Fibroblast of skin of abdomen (primary cell): ENCODE measurements around the gene MGMT.

Source experiments
- DNase-seq: peaks from one replicate; pipeline ENCODE4 v3.0.0-alpha.2; 2013

The MGMT gene

DNA sequence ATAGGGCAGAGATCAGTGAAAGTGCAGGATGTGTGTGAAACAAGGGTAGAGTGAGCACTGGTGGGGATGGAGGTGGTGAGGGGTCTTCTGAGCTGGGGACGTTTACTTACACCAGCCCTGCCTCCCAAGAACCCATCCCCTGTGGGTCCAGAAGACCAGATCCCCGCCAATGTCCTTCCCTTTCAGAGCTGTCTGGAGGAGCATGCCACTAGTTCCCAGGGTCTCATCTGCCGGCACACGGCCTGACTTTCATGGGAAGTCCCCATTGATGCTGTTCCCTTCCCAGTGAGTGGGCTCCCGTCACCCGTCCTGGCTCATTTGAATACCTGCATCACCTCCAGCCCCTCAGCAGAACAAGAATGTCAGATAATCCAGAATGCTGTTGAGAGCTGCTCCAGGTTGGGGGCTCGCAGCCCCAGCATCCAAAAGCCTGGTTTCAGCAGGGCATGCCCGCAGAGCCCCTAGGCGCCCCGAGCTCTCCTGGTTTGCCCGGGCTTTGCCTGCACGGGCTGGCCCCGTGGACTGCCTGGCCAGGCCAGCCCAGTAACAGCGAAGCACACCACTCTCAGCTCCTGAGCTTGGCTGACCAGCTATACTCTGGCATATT lies 246.7 kb downstream of the MGMT start:
- no peak for DNase-seq

DNA sequence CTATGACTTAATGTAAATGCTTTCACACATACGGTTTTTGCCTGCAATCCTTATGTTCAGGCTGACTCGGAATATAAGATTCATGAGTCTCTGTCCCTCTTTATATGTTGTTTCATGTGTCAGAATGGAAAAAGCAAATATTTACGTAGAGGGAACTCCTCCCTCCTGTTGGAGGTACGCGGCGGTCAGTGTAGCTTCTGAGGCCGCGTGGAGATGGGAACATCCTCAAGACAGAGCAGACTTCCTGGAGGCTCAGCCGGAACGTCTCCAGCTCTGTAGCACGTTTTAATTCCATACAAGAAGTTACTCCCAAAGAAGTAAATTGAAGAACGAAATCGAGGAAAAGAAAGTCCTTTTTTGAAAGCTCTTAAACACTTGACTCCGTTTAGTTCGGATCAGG lies 248.8 kb downstream of the MGMT start:
- no peak for DNase-seq

DNA sequence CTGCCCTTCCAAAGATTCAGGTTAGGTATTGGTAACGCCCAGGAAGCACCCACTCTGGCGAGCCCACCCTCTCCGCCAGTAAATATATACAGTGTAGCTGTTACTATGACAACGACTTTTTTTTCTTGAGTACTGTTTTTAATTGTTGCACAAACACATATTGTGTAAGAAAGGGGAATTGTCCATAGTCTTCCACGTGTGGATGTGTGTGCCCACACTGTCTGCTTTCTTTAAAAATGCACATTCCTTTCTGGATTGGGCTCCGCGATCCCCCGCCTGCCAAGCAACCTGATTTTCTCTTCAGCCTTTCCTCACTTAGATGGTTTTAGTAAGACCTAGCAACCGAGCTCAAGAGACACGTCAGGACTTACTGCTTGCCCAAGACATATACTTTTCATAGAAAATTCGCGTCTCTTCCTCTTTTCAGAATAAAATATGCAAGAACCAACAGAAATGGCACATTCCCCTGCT lies 249.2 kb downstream of the MGMT start:
- DNase-seq: no peak

DNA sequence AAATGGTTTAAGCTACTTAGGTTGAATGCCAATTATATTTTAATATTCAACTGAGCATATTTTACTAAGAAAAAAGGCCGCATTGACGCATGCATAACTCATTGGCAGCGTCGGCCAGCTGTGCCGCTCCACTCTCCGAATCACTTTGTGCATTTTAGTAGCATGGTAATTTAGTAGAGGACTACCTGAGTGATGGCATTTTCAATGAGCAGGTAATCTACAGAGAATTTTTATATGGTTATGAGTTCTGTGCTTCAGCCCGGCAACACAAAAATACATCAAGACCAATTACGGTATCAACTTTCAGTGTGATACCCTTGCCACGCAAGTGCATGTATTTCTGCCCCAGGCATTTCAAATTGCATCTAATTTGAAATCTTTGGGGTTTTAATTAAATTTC lies 249.8 kb downstream of the MGMT start:
- DNase-seq: no peak

DNA sequence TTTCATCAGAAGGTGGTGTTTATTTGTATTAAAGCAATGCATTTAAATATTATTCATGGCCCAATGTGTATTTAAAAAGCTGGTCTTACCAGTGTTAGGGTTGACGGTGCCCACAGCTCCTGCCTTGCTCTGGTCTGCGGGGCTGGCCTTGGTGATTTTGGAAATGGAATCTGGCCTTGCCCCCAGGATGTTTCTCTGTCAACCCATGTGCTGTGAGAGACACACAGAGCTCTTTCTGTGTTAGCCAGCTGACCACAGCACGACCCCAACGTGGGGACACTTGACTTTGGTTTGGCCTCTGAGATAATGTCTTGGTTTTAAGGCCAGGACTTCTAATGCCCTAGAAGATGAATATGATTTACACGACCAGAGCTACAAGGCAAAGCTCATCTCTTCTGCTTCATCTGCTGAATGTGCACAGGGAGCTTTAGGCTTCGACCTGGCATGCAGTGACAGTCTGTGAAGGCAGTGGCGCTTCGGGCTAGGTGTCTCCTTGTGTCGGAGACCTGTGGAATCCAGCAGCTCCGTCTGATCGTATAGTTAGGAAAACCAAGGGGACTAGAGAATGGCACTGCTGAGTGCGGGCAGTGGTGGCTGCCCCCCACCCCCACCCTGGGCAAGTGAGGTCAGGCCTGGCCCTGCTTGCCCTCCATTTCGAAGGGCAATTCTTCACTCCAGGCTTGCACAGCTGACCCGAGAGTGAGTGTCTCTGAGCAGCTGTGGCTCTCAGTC lies 250.9 kb downstream of the MGMT start:
- DNase-seq: no peak

DNA sequence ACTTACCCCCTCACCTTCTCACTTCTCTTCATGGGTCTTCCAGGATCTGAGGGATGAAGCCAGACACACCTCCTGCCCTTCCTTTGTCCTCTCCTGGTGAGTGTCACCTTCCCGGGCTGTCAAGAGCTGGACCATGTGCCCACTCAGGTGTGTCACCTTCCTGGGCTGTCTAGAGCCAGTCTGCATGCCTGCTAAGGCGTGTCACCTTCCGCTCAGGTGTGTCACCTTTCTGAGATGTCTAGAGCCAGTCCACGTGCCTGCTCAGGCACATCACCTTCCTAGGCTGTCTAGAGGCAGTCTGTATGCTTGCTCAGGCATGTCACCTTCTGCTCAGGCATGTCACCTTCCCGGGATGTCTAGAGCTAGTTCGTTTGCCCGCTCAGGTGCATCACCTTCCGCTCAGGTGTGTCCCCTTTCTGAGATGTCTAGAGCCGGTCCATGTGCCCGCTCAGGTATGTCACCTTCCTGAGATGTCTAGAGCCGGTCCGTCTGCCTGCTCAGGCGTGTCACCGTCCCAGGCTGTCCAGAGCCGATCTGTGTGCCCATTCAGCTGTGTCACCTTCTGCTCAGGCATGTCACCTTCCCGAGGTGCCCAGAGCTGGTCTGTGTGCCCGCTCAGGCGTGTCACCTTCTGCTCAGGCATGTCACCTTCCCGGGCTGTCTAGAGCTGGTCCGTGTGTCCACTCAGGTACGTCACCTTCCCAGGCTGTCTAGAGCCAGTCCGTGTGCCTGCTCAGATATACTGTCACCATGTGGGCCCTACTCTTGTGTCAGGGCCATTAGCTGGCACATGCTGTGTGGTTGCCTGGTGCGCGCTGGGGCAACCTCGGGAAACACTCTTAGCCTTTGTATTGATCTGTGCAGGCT lies 251.7 kb downstream of the MGMT start:
- DNase-seq: no peak

DNA sequence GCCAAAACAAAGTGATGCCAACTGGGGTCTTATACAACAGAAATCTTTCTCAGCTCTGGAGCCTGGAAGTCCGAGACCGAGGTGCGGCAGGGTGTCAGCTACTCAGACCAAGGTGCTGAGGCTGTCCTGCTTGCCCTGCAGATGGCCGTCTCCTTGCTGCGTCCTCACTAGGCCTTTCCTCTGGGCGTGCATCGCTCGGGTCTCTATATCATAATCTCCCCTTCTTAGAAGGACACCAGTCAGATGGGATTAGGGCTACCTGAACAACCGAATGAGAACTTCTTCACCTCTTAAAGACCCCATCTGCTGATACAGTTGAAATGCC lies 252.3 kb downstream of the MGMT start:
- DNase-seq: no peak

DNA sequence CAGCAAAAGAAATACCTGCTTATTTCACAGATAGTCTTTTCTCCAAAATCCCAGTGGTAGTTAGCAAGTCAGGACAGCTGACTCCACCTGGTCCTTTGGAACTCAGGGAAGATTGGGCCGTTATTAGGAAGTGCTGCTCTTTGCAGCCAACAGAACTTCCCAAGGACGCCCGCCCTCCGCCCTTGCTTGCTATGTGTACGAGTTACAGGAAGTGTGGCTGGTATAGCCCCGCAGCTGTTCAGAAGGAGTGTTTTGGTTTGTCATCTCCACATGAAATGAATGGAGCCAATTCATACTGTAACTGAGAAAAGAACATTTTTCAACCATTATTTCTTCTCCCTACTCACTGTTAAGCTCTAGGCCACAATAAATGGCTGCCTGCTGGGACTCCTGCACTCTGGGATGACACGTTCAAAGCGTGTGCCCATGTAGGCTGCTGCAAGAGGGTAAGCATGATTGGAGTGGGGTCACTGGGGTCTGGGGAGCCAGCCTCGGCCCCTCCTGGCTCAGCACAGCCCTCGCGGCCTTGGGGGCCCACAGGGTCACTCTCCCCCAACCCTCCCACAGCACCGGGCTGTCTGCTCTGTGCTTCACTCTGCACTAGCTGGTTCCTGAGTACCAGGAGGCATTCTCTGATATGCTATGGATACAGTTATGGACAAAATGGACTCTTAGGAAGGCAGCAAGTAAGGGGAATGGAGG lies 253.0 kb downstream of the MGMT start:
- no peak for DNase-seq

DNA sequence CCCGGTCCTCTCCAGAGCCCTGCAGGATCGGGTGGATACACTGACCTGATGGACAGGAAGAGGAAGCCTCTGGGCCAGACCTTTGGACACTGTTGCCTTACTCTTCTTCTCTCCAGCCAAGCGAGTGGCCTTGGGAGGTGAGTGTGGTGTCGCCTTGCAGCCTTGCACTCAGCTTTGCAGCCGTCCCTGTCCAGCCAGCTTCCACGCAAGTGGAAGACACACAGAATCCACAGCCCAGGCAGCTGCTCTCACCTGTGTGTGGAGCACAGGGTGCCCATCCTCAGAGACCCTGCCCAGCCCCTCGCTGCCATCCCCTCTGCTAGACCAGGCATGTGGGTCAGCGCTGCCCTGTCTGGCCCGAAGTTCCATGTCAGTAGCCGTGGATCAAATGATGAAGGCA lies 258.0 kb downstream of the MGMT start:
- DNase-seq: no peak

DNA sequence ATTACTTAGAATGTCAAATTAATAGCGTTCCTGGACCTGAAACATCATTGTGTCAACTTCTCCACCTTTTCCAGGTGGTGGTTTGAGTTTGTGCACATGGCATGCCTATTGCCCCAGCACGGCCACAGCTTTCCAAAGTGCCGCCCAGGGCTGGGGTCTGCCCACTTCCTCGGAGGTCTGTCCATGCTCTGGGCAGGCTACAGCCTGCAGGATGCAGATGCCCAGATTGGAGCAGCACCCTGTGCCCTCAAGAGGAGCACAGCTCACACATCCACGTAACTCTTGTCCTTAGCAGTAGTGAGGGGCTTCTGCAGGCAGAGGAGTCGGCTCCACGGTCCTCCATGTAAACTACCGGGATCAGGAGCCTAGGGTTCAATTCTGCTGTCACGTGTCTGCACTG lies 258.4 kb downstream of the MGMT start:
- DNase-seq: no peak

DNA sequence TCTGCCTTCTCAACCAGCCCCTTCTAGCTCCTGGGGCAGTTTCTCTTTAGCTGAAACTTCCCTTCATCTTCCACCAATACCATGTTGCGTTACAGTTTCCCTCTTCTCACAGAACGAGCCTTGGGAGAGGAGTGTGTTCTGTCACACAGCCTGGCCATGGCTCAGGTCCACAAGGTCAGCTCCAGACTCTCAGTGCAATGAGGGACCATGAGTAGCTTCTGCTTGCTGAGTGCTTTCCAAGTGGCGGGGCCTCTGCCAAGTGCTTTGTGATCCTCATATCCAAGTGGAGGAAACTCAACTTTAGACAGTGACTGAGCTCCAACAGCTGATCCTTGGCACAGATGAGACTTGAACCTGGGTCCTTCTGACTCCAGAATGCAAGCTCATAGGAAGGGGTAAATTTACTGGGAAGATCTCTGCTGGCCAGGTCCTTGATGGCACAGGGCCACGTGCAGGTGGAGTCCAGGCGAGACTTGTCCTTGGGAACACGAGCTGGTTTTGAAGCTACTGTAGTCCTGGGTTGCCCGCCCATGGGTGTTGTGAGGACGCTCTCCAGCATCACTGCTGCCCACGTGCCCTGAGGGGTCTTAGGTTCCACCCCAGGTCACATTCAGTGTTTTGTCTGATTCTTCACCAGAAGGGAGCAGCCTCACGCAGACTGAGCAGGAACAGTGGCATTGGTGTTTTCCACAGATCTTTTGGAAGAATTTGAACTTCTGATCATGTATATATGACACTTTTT lies 259.0 kb downstream of the MGMT start:
- DNase-seq: no peak

DNA sequence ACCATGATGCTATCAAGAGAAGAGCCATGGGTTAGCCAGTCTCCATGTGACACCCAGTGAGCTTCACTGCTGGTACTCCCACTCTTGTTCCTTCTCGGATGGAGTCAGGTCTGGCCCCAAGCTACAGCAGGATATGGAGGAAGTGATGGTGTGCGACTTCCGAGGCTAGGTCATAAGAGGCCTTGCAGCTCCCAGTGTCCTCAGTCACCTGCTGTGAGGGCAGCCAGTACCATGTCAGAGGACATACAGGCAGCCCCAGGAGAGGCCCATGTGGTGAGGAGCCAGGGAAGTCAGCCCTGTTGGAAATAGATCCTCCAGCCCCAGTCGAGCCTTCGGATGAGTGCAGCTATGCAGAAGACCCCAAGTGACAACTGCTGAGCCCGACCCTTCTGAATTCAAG lies 260.0 kb downstream of the MGMT start:
- no peak for DNase-seq

DNA sequence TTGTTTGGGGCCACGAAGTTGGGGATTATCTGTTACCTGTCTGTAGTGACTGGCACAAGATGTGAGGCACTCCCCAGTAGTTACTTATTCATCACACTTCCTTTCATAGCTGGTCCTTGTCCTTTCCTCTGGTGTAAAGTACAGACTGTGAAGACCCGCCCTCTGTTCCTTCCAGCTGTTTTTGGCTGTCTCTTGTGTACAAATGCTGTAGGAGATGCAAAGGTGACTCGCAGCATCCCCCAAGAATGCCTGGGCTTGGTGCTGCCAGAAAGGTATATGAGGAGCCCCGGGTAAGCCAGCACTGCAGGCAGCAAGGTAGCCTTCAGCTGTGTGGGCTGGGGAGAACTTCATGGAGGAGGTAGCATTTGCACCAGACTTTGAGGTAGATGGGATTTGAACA lies 260.5 kb downstream of the MGMT start:
- no peak for DNase-seq

DNA sequence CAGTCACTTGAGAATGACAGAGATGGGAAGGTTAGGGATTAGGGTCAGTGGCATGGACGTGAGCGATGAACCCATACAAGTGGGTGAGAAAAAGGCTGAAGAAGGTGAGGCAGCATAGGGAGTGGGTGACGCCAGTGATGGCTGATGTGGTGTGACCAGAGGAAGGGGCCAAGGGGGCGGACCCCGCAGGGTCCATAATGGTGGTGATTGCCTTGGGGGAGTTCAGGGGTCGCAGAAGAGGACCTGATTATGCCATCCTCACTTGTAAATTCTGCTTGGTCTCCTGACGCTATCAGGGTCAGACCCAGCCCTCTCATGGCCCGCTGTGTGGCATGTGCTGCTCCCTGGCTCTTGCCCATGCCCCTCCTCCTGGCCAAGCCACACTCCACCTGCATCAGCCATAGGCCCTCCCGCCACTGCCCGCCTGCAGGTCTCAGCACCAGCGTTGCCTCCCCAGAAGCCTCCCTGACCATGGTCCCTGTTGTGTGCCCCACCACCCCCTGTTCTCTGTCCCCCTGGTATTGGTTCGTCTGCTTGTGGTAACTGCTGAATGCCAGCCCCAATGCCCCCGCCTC lies 261.3 kb downstream of the MGMT start:
- DNase-seq: no peak

DNA sequence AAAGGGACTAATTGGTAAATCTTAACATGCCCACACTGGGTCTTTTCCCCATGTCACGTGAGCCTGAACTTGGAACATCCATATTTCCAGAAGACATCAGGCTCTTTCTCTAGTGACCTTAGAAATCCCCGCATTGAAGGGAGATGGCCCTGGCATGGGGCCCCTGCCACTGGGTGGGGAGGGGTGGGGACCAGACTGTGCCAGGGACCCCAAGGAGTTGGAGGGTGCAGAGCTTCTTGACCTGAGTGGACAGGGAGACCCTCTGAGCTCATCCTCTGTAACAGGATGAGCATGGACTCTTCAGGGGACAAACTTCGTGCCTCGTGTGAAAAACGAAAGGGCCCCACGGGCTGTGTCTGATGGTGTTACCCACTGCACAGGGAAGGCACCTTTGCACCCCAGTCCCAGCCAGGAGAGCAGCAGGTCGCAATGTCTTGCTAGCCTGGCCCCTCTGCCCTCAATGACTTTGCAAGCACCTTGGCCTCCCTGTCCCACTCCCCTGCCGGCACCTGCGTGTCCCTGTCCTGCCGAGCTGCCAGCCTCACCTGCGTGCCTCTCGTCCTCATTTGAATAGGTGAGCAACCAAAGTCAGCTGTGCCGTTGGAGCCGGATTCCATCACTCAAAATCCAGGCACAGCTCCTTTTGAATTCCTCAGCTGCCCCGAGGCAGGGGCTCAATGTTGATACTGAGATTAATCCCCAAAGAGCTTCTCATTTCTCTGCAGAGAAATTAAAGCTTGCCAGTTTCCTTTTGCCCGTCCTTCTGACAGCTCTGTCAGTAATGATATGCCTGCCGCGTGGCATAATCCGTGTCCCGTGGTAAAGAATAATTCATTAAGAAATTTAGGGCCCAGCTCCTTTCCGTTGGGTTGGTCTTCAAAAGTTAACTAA lies 262.1 kb downstream of the MGMT start:
- DNase-seq: no peak

DNA sequence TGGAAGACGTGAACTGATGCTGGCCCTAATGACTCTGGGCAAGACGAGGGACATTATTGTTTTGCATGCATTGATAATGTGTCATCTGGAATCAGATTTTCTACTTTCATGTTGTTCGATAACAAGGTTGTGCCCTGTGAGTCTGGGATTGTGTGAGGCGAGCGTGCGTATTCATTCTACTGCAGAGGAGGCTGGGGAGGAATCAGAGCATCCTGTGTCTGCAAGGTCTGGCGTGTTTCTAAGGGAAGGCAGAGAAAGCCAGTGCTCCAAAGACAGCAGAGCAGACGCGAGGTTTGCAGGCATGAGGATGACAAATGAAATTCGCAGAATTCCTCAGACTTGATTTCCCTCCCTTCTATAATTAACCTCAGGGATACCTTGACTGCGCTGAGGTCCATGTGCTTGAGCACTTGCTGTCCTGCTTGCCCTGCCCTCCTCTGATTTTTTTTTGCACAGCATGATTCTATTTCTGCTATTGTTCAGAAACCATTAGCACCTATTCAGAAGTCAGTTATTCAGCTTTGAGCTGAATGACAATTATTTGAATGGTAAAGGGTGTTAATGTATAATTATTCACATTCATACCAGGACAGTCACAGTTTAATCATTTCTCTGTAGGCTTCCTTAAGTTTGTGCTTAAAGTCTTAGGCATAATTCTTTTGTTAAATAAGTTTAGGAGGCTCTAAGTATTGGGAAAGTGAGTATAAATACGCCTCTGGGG lies 263.4 kb downstream of the MGMT start:
- DNase-seq: no peak

DNA sequence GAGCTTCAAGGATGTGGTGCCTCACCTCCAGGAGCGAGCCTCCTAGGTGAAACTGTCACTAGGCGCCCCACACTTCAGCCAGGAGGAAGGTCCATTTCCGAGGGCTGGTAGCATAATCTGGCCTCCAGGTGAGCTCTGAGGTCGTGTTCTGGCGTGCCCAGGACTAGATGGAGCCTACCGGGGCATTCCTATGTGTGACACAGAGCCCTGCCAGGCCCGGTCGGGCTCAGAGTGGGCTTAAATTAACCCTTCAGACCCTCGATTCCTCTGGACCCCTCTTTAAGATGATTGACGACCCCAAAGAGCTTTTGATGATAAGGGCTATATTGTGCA lies 263.9 kb downstream of the MGMT start:
- no peak for DNase-seq

DNA sequence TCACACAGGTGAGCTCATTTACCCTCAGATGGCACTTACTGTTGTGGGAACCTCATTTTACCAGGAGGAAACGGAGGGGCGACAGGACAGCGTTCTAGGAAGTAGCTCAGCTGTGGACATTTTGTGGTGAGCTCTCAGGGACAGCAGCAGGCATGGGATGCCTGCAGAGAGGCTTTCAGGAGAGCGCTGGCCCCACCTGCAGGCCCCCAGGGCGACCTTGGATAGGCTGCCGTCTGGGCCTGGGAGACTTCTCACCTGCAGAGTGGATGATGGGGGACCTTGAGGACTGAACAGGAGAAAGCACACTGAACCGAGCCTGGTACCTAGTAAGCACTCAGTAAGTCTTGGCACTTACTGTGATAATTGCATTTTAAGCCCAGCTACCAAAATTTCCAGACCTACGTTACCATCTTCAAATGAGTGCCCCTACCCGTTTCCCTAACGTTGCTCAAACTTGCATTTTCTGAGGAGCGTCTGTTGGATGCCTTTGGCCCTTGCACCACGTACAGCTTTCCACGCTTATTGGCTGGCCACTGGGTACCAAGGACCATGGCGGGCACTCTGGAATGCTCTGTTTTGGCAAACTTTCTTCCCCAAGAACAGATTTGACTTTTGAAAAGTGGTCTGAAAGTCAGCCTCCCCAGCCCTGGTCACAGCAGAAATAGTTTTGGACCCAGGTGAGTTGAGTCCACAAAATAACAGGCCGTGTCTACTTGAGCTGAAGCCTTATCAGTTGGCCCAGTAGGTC lies 273.7 kb downstream of the MGMT start:
- no peak for DNase-seq

DNA sequence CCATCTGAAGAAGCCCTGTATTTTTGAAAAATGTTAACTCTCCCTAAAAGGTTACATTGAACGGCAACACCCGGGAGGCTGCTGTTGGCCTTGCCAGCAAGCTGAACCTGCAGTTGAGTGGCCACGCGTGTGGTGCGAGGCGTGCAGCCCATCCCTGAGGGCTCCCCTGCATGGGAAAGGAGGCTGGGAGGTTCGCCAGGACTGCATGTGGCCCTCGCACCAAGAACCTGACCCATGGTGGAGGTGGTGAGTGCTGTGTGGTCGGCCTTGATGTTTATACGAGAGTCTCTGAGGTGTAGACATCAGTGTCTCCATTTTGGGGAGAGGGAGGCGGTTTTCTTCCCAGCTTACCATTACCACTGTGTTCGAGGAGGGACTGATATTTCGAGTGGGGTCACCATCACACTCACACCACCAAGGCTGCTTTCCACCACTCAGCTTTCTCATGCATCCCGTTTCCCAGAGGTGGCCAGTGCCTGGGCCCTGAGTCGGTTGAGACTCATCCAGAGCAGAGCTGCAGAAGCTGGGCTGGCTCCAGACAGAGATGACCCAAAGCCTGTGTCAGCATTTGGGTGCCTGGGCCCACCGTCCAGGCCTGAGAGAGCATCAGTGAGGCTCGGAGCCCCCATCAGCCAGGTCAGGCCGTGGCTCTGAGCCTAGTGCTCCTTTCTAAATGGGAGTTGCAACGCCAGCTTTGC lies 274.4 kb downstream of the MGMT start:
- no peak for DNase-seq
